ENCODE results near the gene PRKAR1B. TPM values are rescaled to one million over a fixed set of nuclear protein-coding genes. Genes with fewer than 3 reads are reported as not detected.

PRKAR1B gene
- total and polyA plus RNA-seq, 2 donors (not counting 1 experiment from before 2014, with no cell fraction given): 4.5 to 8.6 TPM

DNA sequence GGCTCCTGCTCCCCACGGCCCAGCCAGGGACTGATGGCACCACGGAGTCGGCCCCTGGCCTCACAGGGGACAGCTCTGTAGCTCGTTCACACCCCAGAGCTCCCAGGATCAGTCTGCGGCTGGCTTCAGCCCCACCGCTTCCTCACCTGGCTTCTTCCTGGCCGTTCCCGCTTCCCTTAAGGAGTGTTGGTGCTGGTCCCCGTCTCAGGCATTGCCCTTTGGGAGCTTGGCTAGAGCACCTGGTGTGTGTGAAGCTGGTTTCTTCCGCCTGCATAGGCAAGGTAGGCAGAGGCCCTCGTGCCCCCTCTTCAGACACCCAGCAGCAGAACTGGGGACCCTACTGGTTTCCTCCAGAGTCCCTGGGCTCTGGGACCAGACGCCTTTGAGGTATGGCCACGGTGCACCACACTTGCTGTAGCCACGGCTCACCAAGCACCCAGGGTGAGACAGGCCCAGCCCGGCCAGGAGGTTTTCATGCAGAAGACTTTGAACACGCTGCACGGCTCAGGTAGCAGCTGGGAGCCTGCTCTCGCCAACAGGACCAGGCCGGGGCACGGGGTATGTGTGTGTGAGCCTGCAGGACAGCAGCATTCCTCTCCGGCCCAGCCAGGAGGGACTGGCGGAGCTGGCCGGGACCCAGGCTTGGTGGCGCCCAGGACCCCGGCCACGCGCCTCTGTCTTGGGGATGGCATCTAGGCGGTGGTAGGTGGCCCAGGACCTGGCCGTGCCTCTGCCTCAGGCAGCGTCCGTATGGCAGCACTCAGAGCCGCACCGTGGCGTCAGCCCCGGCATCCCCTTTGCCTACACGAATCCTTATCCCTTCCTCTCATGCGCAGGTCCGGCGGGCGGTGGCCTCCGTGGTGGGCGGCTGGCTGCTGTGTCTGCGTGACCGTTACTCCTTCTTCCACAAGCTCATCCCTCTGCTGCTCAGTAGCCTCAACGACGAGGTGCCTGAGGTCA, 13.2 kb upstream of the PRKAR1B start:
- no peaks in the 10 kb centered on the region for H3K27me3 ChIP-seq (replicated peaks in 1 of 4; ENCODE audit: control extremely low read depth in 1 of 4, control insufficient read depth in 3 of 4, insufficient read depth in 4 of 4, low read length in 3 of 4)
- Mint-ChIP-seq H3K27ac (no peak overlapping the region), H3K4me1 (no peaks in the 10 kb centered on the region), H3K9me3 (ENCODE audit: insufficient read depth) (no peaks in the 10 kb centered on the region), H3K4me3 (no peak overlapping the region), H3K27me3 (no peaks in the 10 kb centered on the region)
- ChIA-PET POLR2A (no interaction called here), CTCF (no interaction called here)
- no peak for TF ChIP-seq EZH2 (IDR thresholded peaks at IDR 0.05; ENCODE audit: borderline replicate concordance, insufficient read depth, low read depth, low read length, poor library complexity, severe bottlenecking)
- TF ChIP-seq, protein P1, sequence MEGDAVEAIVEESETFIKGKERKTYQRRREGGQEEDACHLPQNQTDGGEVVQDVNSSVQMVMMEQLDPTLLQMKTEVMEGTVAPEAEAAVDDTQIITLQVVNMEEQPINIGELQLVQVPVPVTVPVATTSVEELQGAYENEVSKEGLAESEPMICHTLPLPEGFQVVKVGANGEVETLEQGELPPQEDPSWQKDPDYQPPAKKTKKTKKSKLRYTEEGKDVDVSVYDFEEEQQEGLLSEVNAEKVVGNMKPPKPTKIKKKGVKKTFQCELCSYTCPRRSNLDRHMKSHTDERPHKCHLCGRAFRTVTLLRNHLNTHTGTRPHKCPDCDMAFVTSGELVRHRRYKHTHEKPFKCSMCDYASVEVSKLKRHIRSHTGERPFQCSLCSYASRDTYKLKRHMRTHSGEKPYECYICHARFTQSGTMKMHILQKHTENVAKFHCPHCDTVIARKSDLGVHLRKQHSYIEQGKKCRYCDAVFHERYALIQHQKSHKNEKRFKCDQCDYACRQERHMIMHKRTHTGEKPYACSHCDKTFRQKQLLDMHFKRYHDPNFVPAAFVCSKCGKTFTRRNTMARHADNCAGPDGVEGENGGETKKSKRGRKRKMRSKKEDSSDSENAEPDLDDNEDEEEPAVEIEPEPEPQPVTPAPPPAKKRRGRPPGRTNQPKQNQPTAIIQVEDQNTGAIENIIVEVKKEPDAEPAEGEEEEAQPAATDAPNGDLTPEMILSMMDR (IDR thresholded peaks at IDR 0.05): no peak
- intact Hi-C loops (cut with micrococcal nuclease): no loop called here
- peaks cover 6% of the 10 kb centered on the region for H4K20me1 ChIP-seq (ENCODE audit: control insufficient read depth, insufficient read depth, low read length, poor library complexity, severe bottlenecking)
- H3K27ac ChIP-seq (ENCODE audit: low read length in 2 of 2): no peak overlapping the region
- ATAC-seq (ENCODE audit: low read depth) (no peak), DNase-seq (no peak)
- 99% methylated on average over 40 of the region's 46 CpGs for WGBS (ENCODE audit: insufficient coverage)
- H3K4me3 ChIP-seq (ENCODE audit: control extremely low read depth in 1 of 5, extremely low read depth in 1 of 5, insufficient read depth in 1 of 5, low read depth in 2 of 5, low read length in 4 of 5): no peak overlapping the region
- no peak overlapping the region for H2AFZ ChIP-seq (ENCODE audit: insufficient read depth, low read depth, low read length, poor library complexity, severe bottlenecking)
- no peak overlapping the region for H3K9ac ChIP-seq (ENCODE audit: low read length)
- no peak overlapping the region for H3K4me2 ChIP-seq (replicated peaks; ENCODE audit: low read depth, low read length, poor library complexity, severe bottlenecking)
- H3K4me1 ChIP-seq (ENCODE audit: control insufficient read depth in 2 of 2, insufficient read depth in 2 of 2, low read length in 2 of 2): no peaks in the 10 kb centered on the region
- peaks cover 0 to 17% of the 10 kb centered on the region in 2 experiments for H3K36me3 ChIP-seq (replicated peaks in 1 of 2; ENCODE audit: control extremely low read depth in 1 of 2, control insufficient read depth in 1 of 2, extremely low read depth in 1 of 2, insufficient read depth in 2 of 2, low read length in 1 of 2)
- peaks cover 0 to 8% (median 0%) of the 10 kb centered on the region in 3 donors for H3K9me3 ChIP-seq (ENCODE audit: control extremely low read depth in 1 of 3, control insufficient read depth in 2 of 3, insufficient read depth in 1 of 3, low read length in 2 of 3)
- peaks cover 39% of the 10 kb centered on the region for H3K79me2 ChIP-seq (ENCODE audit: control insufficient read depth, insufficient read depth, low read length)

DNA sequence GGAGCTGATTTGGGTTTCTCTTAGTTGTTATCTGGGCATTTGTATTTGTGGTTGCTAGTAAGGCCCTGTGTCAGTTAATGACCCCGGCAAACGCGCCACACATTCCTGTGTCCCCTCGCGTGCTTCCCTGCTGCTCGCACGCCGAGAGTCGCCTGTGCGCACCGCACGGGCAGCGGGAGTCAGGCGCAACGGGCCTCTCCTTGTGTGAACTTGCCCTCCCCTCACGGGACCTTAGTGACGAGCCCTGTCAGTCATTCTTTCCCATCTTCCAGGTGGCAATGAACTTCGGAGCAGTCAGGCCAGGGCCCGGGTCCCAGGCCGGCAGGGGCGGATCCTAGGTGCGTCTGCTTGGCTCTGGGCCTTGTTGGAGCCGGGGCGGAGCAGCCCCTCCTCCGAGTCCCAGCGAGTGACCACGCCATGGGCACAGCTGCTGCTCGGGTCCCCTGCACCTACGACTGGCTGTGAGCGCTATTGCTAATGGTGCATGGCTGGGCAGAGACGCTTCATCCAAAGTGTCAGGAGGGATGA, 12.4 kb upstream of the PRKAR1B start:
- ATAC-seq (ENCODE audit: low read depth) (no peak), DNase-seq (no peak)
- Histone ChIP-seq H3K4me3 (ENCODE audit: control extremely low read depth in 1 of 5, extremely low read depth in 1 of 5, insufficient read depth in 1 of 5, low read depth in 2 of 5, low read length in 4 of 5) (no peak overlapping the region), H3K9me3 (ENCODE audit: control extremely low read depth in 1 of 3, control insufficient read depth in 2 of 3, insufficient read depth in 1 of 3, low read length in 2 of 3) (peaks cover 2 to 6% (median 2%) of the 10 kb centered on the region in 3 donors), H3K79me2 (ENCODE audit: control insufficient read depth, insufficient read depth, low read length) (peaks cover 46% of the 10 kb centered on the region), H3K36me3 (replicated peaks in 1 of 2; ENCODE audit: control extremely low read depth in 1 of 2, control insufficient read depth in 1 of 2, extremely low read depth in 1 of 2, insufficient read depth in 2 of 2, low read length in 1 of 2) (peaks cover 0 to 14% of the 10 kb centered on the region in 2 experiments), H4K20me1 (ENCODE audit: control insufficient read depth, insufficient read depth, low read length, poor library complexity, severe bottlenecking) (peaks cover 7% of the 10 kb centered on the region), H3K27me3 (replicated peaks in 1 of 4; ENCODE audit: control extremely low read depth in 1 of 4, control insufficient read depth in 3 of 4, insufficient read depth in 4 of 4, low read length in 3 of 4) (no peaks in the 10 kb centered on the region), H2AFZ (ENCODE audit: insufficient read depth, low read depth, low read length, poor library complexity, severe bottlenecking) (no peak overlapping the region), H3K4me2 (replicated peaks; ENCODE audit: low read depth, low read length, poor library complexity, severe bottlenecking) (no peak overlapping the region), H3K4me1 (ENCODE audit: control insufficient read depth in 2 of 2, insufficient read depth in 2 of 2, low read length in 2 of 2) (no peaks in the 10 kb centered on the region), H3K9ac (ENCODE audit: low read length) (no peak overlapping the region), H3K27ac (ENCODE audit: low read length in 2 of 2) (no peak overlapping the region)
- TF ChIP-seq, protein P1 (IDR thresholded peaks at IDR 0.05): no peak
- TF ChIP-seq EZH2 (IDR thresholded peaks at IDR 0.05; ENCODE audit: borderline replicate concordance, insufficient read depth, low read depth, low read length, poor library complexity, severe bottlenecking): no peak
- Mint-ChIP-seq H3K4me3 (no peak overlapping the region), H3K27me3 (no peaks in the 10 kb centered on the region), H3K4me1 (no peaks in the 10 kb centered on the region), H3K27ac (no peak overlapping the region), H3K9me3 (ENCODE audit: insufficient read depth) (no peaks in the 10 kb centered on the region)
- intact Hi-C loops (cut with micrococcal nuclease): no loop called here
- POLR2A ChIA-PET: no interaction called here
- CTCF ChIA-PET: no interaction called here
- 97% methylated on average over 31 of the region's 31 CpGs for WGBS (ENCODE audit: insufficient coverage)

Data from B cell (primary cell).